T-helper 2 cell treated with Interferon-gamma antibody and Interleukin-4, amounts not matched to agents 100 ng/mL and 5 ng/mL, for 36 hours (primary cell): ENCODE data around the gene MYO1D. TPM values are rescaled to one million over a fixed set of nuclear protein-coding genes. Genes with fewer than 3 reads are reported as not detected.

Experiments
- intact Hi-C: fragments of 100-400 bp; cut with micrococcal nuclease; formaldehyde crosslinking; loops from one replicate; pipeline ENCODE4 v1.15.1; 2023
- total RNA-seq: library from RNA; stranded (reverse); gene quantifications from 2 replicates; pipeline ENCODE4 v1.2.3, GENCODE V29; 2022

The MYO1D gene
- total RNA-seq, 1 donor from 2014 or later: 9.3 TPM

GRCh38 chr17:32552280-32552679 is 324.6 kb downstream of the MYO1D start:
- intact Hi-C loops: loop anchor here (10.0 kb wide), 1 partner anchor 67 kb away; the partner anchor contains the start of gene CDK5R1

GRCh38 chr17:32551186-32551955 is 325.6 kb downstream of the MYO1D start:
- intact Hi-C loops: loop anchor here (10.0 kb wide), 1 partner anchor 67 kb away; the partner anchor contains the start of gene CDK5R1

GRCh38 chr17:32549559-32549958 is 327.4 kb downstream of the MYO1D start:
- intact Hi-C loops: no loop called here

GRCh38 chr17:32546031-32546444 is 330.9 kb downstream of the MYO1D start:
- intact Hi-C loops: no loop called here

GRCh38 chr17:32542186-32542585 is 334.7 kb downstream of the MYO1D start:
- intact Hi-C loops: no loop called here

- intact Hi-C loops: no loop called here
These were observed 335.3 kb downstream of the MYO1D start for GRCh38 chr17:32541640-32542039.

- intact Hi-C loops: no loop called here
These were observed 339.9 kb downstream of the MYO1D start for GRCh38 chr17:32536736-32537643.

GRCh38 chr17:32533296-32533695 is 343.6 kb downstream of the MYO1D start:
- intact Hi-C loops: no loop called here

GRCh38 chr17:32529604-32530003 is 347.3 kb downstream of the MYO1D start:
- intact Hi-C loops: no loop called here

- intact Hi-C loops: no loop called here
These were observed 348.1 kb downstream of the MYO1D start for GRCh38 chr17:32528825-32529224.

- intact Hi-C loops: no loop called here
These were observed 349.8 kb downstream of the MYO1D start for GRCh38 chr17:32527146-32527545.

- intact Hi-C loops: loop anchor here (2.0 kb wide), 1 partner anchor 22 kb away; no protein-coding TSS in a partner anchor
These were observed 351.8 kb downstream of the MYO1D start for GRCh38 chr17:32525122-32525521.

GRCh38 chr17:32524553-32524880 is 352.4 kb downstream of the MYO1D start:
- intact Hi-C loops: loop anchor here (1.0 to 5.0 kb wide), 3 partner anchors 22 to 37 kb away; no protein-coding TSS in a partner anchor

GRCh38 chr17:32523827-32524552 is 352.9 kb downstream of the MYO1D start:
- intact Hi-C loops: loop anchor here (1.0 to 5.0 kb wide), 3 partner anchors 21 to 37 kb away; no protein-coding TSS in a partner anchor

- intact Hi-C loops: loop anchor here (5.0 kb wide), 1 partner anchor 34 kb away; no protein-coding TSS in a partner anchor
These were observed 353.8 kb downstream of the MYO1D start for GRCh38 chr17:32523017-32523680.

- intact Hi-C loops: loop anchor here (5.0 kb wide), 1 partner anchor 36 kb away; no protein-coding TSS in a partner anchor
These were observed 356.1 kb downstream of the MYO1D start for GRCh38 chr17:32520737-32521404.

GRCh38 chr17:32520104-32520701 is 356.7 kb downstream of the MYO1D start:
- intact Hi-C loops: loop anchor here (5.0 kb wide), 1 partner anchor 37 kb away; no protein-coding TSS in a partner anchor

- intact Hi-C loops: loop anchor here (5.0 kb wide), 1 partner anchor 38 kb away; no protein-coding TSS in a partner anchor
These were observed 357.5 kb downstream of the MYO1D start for GRCh38 chr17:32519228-32520103.
